ENCODE data around the gene PPM1L.

The PPM1L gene

DNA sequence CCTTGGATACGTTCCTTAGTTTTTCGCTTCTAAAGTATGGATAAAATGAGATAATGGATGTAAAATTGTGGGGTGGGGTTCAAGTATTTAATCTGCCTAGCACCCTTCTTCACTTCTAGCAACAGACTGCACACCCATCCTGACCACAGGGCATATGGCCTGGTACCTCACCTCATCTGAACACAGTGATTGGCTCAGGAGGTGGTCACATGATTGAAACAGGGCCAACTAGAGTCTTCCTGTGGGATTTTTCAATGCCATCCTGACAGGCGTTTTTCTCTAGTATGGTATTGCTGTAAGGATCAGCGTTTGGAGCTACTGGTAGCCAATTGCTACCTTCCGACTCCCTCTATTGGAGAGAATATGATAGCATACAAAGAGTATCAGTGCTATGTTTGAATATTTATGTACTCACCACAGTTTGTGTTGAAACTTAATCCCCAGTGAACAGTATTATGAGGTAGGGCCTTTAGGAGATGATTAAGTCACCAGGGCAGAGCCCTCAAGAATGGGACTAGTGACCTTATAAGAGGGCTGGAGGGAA, 172.2 kb downstream of the PPM1L start:
- DNase-seq (ENCODE audit: low read depth, low spot score) = no peak

DNA sequence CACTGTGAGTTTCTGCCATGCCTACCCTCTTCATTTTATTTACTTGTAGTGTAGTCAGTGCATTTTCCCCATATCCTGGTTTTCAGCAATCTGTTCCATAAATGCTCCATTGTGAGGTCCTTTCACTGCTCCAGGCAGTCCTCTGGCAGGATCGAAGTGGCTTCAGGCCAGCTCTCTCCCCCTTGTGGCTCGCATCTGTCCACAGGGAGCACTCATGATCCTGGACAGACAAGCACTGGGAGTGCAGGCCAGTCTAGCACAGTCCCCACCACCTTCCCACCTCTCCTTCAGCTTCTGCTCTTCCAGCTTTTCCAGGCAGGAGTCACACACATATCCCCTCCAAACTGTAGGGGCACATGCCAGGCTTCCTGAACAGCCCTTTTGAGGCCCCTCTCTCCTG, 173.6 kb downstream of the PPM1L start:
- DNase-seq (ENCODE audit: low read depth, low spot score) = no peak

DNA sequence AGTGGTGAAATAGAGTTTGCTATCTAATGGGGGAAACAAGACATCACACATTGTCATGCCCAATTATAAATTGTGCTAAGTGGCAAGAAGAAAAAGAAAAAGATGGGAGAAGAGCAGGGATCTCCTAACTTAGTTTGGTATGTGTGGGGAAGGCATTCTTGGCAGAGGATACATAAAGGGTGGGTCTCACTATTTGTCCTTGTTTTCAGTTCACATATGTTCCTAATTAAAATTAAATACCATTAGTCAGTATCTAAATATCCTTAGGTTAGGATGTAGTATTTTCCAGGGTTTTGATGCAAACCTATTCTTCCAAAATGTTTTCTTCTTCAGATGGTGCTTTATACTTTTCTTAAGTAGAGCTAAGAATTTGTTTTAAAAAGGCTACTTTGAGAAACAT, 175.4 kb downstream of the PPM1L start:
- DNase-seq (ENCODE audit: low read depth, low spot score) = no peak

DNA sequence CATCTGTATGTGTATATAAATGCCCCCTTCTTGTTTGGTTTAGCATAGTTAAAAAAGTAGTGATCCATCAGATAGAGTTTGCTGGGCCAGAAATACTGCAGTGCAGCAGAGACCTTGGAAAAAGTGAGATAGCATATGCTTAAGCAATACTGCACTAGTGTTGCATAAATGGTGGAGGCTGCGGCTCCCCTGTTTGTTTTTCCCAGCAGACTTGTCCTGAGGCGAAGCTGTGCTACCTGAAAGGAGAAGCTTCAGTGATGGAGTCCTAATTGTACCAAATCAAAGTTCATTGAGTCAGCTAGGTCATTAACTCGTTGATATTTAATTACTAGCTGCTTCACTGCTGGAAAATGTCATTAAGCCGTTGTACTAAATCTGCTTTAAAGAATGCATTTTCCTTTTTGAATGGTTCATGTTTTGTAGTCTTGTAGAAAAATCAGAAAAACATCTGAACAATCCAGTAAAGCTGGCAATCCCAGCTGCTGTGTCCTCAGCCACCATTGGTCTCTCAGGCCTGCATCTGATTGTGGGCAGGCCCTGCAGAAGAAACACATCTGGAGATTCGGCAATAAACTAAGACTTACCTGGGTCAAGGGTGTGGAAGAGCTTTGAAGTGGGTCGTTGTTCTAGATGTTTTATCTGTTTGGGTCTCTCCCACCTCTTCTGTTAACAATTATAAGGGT, 179.5 kb downstream of the PPM1L start:
- no peak for DNase-seq (ENCODE audit: low read depth, low spot score)

GRCh38 chr3:160941885-160942494, 186.0 kb downstream of the PPM1L start:
- DNase-seq (ENCODE audit: low read depth, low spot score) = peak; percentile 57

- no peak for DNase-seq (ENCODE audit: low read depth, low spot score)
Observed at GRCh38 chr3:160943996-160944395, 188.0 kb downstream of the PPM1L start.

- no peak for DNase-seq (ENCODE audit: low read depth, low spot score)
Observed at GRCh38 chr3:160945336-160945735, 189.3 kb downstream of the PPM1L start.

DNA sequence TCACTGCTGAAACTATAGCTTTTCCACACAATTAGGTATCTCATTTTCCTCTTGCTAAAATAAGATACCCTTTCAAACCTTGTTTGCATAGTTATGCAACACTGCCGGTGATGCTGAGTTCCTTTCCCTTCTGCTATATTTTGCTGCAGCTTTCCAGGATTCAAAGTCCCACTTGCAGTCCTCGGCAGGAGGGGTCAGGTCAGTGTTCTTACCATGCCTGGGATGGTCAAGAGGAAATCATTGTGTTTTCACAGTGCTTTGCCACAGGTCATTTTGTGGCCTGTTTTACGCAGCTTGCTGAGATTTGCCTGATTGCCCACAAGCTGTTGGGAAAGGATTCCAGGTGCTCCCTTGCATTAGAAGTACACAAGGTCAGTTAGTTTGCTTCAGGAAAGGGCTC, 192.2 kb downstream of the PPM1L start:
- no peak for DNase-seq (ENCODE audit: low read depth, low spot score)

- DNase-seq (ENCODE audit: low read depth, low spot score) = no peak
Observed at GRCh38 chr3:160949460-160949859, 193.4 kb downstream of the PPM1L start.

GRCh38 chr3:160950542-160950941, 194.5 kb downstream of the PPM1L start:
- DNase-seq (ENCODE audit: low read depth, low spot score) = no peak

DNA sequence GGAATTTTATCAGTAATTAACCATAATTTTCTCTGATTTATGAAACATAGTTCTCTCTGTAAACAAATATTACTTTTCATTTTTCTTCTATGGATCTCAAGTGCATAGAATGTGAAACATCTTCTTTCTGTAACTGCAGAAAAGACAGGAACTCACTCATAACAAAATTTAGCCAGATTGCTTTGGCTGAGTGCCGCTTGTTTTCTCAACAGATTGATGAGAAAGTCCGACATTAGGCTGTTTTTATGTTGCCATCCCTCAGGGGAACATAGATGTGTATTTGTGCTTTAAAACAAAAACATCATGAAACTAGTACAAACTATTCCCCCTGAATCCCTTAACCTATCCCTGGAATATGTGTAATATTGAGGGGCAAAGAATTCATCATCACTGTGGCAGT, 194.9 kb downstream of the PPM1L start:
- no peak for DNase-seq (ENCODE audit: low read depth, low spot score)

DNA sequence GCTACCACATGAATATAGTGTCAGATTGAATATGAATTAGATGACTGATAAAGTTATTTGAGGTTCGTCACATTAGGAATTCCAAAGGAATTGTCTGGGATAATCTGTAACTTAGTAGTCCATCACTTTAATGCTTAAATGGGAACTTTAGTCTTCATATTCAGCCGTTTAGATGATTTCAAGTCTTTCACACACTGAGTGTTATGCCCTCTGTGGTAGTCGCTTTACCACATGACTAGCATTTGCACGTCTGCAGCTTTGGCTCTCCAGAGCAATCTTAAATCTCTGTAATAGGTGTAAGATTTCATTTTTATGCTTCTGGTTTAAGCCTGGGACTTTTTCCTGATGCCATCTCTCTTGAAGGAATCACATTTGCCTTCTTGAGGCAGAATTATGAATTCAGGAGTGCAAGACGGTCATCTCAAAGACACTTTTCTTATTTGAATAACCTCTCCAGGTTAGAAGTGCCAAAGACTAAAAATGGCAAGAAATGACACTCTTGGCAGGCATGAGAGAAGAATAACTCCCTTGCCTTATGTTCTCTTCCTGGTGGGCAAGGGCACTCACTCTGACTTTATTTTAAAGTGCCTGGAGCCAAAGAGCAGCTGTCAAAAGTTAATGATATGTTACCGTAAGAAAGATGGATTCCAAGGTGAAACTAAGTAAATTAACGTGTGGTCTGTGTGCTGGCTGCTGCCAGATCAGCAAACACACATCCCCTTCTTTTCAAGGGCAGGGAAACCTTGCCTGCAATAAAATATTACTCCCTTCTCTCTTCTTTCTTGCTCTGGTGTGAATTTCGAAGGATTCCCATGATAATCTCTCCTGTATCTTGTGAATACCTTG, 195.8 kb downstream of the PPM1L start:
- no peak for DNase-seq (ENCODE audit: low read depth, low spot score)

GRCh38 chr3:160953686-160954085, 197.7 kb downstream of the PPM1L start:
- DNase-seq (ENCODE audit: low read depth, low spot score) = no peak

GRCh38 chr3:160956785-160957184, 200.8 kb downstream of the PPM1L start:
- no peak for DNase-seq (ENCODE audit: low read depth, low spot score)

GRCh38 chr3:160960568-160960967, 204.5 kb downstream of the PPM1L start:
- DNase-seq (ENCODE audit: low read depth, low spot score) = no peak

GRCh38 chr3:160963949-160964348, 207.9 kb downstream of the PPM1L start:
- no peak for DNase-seq (ENCODE audit: low read depth, low spot score)

GRCh38 chr3:160968761-160969160, 212.7 kb downstream of the PPM1L start:
- DNase-seq (ENCODE audit: low read depth, low spot score) = no peak

DNA sequence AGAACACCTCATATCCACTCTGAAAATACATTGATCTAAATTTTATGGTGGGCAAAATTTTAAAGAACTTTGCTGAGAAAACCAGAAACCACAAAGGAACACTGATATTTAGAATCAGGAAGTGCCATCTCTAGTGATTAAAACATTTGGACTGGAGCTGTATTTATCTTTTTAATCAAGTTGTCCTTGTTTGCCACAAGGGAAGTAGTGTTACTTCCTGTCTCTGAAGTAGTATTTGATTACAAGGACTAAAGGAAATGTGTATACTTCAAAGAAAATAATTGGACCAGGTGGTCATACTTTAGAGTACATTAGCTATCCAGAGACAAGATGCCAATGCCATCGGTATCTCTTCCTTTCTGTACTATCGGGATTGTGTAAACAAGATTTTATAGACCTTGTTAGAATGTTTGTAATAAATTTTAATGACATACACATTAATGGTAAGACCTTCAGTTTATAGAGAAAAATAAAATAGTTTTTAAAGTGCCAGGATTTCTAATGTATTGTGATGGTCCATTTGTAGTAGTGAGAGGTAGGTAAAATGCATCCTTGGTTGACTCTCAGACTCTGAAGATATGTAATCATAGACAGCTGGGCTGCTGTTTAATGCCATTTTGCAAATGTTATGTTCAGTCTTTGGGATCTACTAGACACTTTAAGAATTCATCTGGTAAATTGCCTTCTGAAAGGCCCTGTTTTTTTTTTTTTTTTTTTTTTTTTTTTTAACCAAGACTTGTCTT, 217.2 kb downstream of the PPM1L start:
- no peak for DNase-seq (ENCODE audit: low read depth, low spot score)

GRCh38 chr3:160977773-160978172, 221.7 kb downstream of the PPM1L start:
- no peak for DNase-seq (ENCODE audit: low read depth, low spot score)

- no peak for DNase-seq (ENCODE audit: low read depth, low spot score)
Observed at GRCh38 chr3:160980740-160981139, 224.7 kb downstream of the PPM1L start.

GRCh38 chr3:160981217-160981938, 225.3 kb downstream of the PPM1L start:
- no peak for DNase-seq (ENCODE audit: low read depth, low spot score)
